ENCODE measurements around the gene BBS7.

BBS7 gene

DNA sequence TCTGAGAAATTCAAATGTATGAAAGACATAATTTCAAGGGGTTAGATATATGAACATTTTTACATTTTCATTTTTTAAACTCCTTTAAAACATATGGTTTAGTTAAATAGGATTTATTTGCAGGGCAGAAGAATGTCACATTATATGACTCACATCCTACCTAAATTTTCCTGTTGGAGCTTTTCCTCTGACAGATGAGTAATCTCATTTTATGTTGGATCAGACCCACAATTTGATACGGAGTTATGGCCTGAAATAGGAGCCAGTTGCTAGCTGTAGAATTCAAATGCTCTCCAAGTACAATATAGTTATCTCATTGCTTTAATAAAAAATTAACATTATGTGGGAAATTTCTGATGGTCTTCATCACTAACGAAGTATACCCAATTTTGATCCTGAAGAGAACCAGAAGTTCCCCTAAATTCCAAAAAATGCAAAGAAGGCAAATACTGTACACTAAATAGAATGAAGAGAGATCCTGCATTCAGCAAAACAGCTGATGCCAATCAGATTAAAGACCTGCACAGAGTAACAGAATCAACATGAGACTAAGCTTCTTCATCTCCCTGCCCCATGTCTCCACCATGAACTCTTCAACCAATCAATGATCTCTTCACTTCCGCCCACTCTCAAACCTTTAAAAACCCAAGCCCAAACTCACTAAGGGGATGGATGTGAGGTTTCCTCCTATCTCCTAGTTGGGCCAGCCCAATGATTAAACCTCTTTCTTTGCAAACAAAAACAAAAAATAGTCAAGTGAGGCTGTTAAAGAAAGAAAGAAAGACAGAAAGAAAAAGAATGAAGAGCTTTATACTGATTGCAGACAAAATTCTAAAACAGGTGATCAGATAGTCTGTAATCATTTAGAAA lies 80.1 kb downstream of the BBS7 start:
- no peak for DNase-seq

GRCh38 chr4:121789455-121789854 lies 80.8 kb downstream of the BBS7 start:
- DNase-seq = no peak

DNA sequence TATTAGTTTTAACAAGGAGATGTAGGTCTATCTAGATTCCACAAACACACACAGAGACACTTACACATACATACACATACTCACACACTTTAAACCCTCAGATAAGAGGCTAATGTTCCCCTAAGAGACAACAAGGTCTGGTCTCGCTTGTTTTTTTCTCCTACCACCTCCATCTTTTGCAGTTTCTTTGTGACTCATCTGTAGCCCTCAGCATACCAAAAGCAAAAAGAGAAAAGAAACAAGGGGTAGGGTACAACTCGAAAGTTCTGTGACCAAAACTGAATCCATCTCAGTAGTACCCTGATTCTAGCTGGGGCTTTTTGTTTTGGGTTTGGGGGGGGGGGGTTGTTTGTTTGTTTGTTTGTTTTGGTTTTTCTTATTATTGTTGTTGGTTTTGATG lies 81.4 kb downstream of the BBS7 start:
- no peak for DNase-seq

DNA sequence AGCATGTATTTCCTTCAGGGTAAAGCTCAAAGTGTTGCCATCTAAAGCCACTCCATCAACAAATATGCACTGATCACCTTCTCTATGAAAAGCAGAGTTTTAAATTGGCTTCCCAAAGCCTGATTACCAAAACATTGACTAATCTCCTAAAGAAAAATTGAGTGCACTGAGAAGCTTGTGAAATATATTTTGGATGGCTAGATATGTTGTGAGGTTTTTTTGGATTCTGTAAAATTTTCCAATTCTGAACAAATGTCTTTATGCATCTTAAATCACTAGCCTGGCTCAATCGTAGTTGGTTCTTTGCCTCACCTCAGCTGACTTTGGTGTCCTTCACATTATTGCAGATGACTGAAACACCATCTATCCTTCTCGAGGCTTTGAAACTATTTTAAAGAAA lies 84.1 kb downstream of the BBS7 start:
- DNase-seq = no peak

DNA sequence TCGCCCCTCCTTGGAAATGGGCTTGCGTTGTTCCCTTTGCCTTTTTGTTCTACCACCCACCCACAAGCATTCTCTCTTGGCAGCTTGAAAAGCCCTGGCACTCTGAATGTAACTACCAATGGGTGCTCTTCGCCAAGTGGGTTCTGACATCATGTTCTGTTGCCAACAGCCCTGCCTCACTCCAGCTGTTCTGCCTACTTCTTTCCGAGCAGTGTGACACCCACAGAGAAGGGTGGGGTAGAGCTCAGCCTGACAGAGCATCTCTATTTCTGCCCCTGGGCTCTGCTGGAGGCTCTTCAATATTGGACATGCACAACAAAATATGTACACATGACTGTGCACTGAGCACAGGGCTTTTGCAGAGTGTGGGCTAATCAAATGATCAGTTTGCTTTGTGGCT lies 84.8 kb downstream of the BBS7 start:
- DNase-seq = no peak

GRCh38 chr4:121784975-121785374 lies 85.3 kb downstream of the BBS7 start:
- DNase-seq = no peak

DNA sequence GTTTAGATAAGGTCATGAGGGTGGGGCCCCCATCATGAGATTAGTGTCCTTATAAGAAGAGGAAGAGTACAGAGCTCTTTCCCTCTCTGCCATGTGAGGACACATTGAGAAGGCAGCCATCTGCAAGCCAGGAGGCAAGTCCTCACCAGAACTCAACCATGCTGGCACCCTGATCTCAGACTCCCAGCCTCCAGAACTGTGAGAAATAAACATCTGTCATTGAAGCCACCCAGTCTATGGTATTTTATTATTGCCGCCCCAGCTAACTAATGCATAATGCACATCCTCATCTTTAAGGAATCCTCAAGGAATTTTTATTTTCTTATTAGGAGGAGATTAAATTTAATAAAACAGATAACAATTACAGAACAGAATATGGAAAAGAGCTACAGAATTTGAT lies 85.9 kb downstream of the BBS7 start:
- no peak for DNase-seq

DNA sequence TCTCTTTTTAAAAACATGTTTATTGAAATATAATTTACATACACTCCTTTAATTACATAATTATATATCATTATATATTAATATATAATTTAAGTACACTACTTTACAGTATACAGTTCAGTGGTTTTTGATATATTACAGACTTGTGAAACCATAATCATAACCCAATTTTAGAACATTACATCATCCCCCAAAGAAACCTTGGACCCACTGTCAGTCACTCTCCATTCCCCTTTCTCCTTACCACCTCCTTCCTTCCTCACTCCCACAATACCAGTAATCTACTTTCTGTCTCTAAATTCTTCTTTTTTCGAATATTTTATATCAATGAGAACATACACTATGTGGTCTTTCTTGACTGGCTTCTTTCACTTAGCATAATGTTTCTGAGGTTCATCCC lies 87.1 kb downstream of the BBS7 start:
- no peak for DNase-seq

DNA sequence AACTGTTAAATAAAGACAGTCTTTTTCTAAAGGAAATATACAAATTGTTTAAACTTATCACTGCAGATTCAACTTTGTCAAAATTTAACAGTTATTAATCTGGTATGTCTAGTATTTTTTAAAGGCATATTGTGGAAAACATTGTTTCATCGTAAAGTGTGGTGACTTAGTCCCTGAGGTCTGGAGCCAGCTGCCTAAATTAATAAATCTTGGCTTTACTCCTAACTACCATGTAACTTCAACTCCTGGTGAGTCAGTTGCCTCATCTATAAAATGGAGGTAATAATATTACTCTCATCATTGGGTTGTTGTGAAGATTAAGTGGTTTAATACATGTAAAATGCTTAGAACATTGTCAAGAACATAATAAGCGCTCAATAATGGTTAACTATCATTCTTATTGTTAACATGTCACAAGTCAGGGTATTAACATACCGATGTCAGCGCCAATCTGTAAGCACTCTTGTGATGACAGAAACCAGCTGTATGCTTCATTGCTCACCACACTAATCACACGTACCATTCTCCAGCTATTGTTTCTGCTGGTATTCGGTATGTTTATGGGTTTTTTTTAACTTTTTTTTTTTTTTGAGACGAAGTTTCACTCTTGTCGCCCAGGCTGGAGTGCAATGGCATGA lies 91.2 kb downstream of the BBS7 start:
- DNase-seq = no peak

DNA sequence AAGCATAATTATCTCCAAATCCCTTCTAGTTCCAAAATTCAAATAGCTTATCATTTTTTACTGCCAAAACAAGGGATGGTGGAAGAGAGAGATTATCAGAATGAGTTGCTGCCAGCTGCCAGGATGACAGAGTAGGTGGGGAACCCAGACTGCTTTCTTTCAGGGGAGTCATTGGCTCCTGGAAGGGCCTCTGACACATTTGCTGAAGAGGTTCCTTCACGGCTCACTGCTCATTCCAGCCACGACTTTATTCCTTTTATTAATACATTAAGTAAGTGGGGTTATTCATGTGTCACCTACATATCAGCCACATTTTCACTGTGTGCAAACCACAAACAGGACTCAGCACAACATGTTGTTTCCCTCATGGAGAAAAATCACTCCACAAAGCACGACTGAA lies 92.6 kb downstream of the BBS7 start:
- no peak for DNase-seq

DNA sequence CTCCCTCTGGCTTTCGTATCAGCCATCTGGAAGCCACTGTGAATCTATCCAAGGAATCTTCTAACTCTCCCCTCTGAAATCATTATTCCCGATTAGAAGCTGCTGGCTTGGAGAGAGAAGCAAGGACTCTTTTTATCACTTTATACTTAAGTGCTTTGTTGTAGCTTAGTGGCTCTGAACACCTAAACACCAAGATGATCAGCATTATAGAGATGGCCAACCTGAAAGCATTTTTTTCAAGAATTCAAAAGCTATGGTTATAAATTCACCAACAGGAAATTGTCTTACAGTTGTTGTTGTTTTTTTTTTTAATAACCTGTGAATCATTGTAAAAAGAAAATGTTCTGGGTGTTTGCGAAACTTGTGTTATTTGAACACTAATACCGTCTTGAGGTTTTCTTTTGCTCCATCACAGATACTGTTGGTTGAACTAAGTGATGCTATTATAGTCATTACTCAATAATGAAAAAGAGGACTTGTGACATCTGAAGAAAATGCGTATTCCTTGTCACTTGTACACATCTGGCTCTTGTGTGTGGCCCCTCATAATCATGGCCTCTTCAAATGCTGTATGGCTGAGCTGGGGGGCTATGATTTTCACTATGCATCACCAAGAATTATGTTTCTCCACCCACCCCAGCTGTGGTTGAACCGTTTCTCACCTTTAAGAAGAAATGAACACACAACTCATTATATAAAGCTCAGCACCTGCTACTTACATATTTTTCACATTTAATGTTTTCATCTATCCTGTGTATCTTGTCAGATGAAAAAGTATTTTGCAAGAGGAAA lies 93.5 kb downstream of the BBS7 start:
- DNase-seq = no peak
